WI38 (cell line): ENCODE results near the gene LARP1B.

ENCODE experiments used
- H3K4me3 ChIP-seq: 2 replicates; pipeline ENCODE4 v1.5.1; 2011; ENCODE audit warnings: low read depth, mild to moderate bottlenecking, control low read depth, low read length
- TF ChIP-seq, protein P1 (sequence below): IDR thresholded peaks from 2 replicates; pipeline ENCODE4 v1.5.1; 2012; ENCODE audit warnings: low read depth, mild to moderate bottlenecking, control low read depth, low read length

The LARP1B gene

DNA sequence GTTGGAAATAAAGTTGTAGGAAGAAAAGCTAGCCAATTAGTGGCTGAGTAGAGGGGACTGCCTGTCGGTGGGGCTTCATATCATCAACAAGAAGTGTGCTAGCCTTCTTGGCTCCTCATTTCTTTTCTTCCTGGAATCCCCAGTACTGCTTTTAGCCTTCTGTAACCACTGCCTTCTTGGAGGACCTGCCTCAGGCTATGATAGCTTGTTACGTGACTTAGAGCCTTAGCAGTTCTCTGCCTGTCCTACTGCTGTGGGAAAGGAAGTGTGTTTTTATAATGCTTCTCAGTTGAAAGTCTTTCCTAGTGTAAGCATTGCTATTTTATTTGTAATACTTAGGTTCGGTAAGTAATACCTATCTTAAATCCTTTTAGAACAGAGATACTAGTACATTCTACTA is 61.9 kb downstream of the LARP1B start:
- TF ChIP-seq, protein P1, sequence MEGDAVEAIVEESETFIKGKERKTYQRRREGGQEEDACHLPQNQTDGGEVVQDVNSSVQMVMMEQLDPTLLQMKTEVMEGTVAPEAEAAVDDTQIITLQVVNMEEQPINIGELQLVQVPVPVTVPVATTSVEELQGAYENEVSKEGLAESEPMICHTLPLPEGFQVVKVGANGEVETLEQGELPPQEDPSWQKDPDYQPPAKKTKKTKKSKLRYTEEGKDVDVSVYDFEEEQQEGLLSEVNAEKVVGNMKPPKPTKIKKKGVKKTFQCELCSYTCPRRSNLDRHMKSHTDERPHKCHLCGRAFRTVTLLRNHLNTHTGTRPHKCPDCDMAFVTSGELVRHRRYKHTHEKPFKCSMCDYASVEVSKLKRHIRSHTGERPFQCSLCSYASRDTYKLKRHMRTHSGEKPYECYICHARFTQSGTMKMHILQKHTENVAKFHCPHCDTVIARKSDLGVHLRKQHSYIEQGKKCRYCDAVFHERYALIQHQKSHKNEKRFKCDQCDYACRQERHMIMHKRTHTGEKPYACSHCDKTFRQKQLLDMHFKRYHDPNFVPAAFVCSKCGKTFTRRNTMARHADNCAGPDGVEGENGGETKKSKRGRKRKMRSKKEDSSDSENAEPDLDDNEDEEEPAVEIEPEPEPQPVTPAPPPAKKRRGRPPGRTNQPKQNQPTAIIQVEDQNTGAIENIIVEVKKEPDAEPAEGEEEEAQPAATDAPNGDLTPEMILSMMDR: no peak
- no peak overlapping the region for H3K4me3 ChIP-seq

DNA sequence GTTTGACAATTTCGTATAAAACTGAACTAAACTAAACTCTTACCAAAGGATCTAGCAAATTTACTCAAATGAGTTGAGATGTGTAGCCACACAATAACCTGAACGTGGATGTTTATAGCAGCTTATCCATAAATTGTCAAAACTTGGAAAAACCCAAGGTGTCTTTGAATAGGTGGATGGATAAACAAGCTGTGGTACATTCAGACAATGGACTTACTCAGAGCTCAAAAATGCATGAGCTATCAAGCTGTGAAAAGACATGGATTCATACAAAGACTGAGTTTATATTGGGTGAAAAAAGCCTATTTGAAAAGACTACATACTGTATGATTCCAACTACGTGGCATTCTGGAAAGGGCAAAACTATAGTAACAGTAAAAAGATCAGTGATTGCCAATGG is 69.5 kb downstream of the LARP1B start:
- TF ChIP-seq, protein P1: no peak
- H3K4me3 ChIP-seq: no peak overlapping the region

DNA sequence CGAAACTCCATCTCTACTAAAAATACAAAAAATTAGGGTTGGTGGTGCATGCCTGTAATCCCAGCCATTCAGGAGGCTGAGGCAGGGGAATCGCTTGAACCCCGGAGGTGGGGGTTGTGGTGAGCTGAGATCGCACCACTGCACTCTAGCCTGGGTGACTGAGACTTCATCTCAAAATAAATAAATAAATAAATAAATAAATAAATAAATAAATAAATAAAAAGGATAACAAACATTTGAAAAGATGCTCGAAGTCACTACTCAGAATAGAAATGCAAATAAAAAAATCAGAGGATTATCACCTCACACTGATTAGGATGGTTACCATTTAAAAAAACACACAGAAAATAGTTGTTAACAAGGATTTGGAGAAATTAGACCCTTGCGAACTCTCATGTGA is 73.8 kb downstream of the LARP1B start:
- TF ChIP-seq, protein P1: no peak

GRCh38 chr4:128135391-128135790 is 74.3 kb downstream of the LARP1B start:
- TF ChIP-seq, protein P1: no peak
- no peak overlapping the region for H3K4me3 ChIP-seq

More for the DNA sequence above, 73.8 kb downstream of the LARP1B start:
- H3K4me3 ChIP-seq: no peak overlapping the region

DNA sequence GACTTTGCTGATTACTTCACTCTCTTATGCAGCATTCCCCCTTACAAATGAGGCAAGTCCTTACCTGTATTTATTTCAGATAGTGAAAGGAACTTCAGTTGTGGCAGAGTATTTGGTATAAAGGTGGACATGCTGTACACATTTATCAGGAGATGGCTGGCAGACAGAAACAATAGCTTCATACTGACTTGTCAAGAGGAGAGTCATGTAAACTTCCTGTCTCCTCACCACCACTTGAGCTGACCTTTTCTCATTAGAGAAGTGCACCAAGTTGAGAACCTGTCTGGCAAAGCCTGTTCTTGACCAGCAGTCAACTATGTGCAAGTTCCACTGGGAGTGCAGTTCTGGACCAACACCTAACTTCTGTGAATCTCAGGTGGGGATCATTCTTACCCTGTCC is 80.8 kb downstream of the LARP1B start:
- H3K4me3 ChIP-seq: no peak overlapping the region
- TF ChIP-seq, protein P1: no peak

DNA sequence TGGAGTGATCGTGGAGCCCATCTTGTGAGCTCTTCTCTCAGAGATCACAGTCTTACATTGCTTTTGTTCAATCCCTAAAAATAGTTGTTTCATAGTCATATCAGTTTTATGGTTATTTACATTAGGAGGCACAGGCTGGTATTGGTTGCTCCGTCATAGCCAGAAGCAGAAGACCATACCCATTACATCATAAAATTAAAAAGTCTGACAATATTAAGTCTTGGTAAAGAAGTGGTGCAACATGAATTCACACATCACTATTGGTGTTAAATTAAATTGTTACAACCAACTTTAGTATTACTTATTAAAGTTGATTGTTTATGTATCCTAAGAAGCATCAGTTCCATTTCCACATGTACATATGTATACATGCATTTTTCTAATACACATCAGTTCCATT is 84.6 kb downstream of the LARP1B start:
- TF ChIP-seq, protein P1: no peak

GRCh38 chr4:128153800-128154199 is 92.7 kb downstream of the LARP1B start:
- TF ChIP-seq, protein P1: no peak

More for the DNA sequence above, 84.6 kb downstream of the LARP1B start:
- H3K4me3 ChIP-seq: no peak overlapping the region

More at GRCh38 chr4:128153800-128154199, 92.7 kb downstream of the LARP1B start:
- no peak overlapping the region for H3K4me3 ChIP-seq
